ENCODE results near the gene FOXS1.

- TF ChIP-seq CTCF (IDR thresholded peaks at IDR 0.05; ENCODE audit: borderline replicate concordance, extremely low read depth, low read length, poor library complexity, severe bottlenecking) (no peak), EZH2 (IDR thresholded peaks at IDR 0.05; ENCODE audit: borderline replicate concordance, low read depth, low read length, severe bottlenecking) (no peak)
Observed at GRCh38 chr20:31831211-31831610, 14.2 kb downstream of the FOXS1 start.
